HPDE6-E6E7 (cell line): ENCODE data around the gene PCSK6.
"Not testable (repeated sequence)": the region's sequence is repeated elsewhere in the genome, so short reads cannot be mapped to it uniquely, and the experiment has no call there.

Source experiments
- DNase-seq: peaks from one replicate; pipeline ENCODE4 v3.0.0; 2011; ENCODE audit warnings: missing footprints; ENCODE audit errors: extremely low spot score

The PCSK6 gene

GRCh38 chr15:101308604-101309435 is 180.7 kb downstream of the PCSK6 start:
- no peak for DNase-seq

GRCh38 chr15:101307897-101308603 is 181.5 kb downstream of the PCSK6 start:
- no peak for DNase-seq

GRCh38 chr15:101307048-101307896 is 182.2 kb downstream of the PCSK6 start:
- no peak for DNase-seq

GRCh38 chr15:101306341-101307047 is 183.0 kb downstream of the PCSK6 start:
- DNase-seq = no peak

- no peak for DNase-seq
These were observed 183.7 kb downstream of the PCSK6 start for GRCh38 chr15:101305820-101306255.

GRCh38 chr15:101303408-101303807 is 186.1 kb downstream of the PCSK6 start:
- no peak for DNase-seq

GRCh38 chr15:101296418-101297405 is 192.8 kb downstream of the PCSK6 start:
- no peak for DNase-seq

GRCh38 chr15:101295607-101296161 is 193.8 kb downstream of the PCSK6 start:
- no peak for DNase-seq

- peak; percentile 76 for DNase-seq
These were observed 194.5 kb downstream of the PCSK6 start, which contains the start of gene SNRPA1 for GRCh38 chr15:101294731-101295606. Gene SNRPA1 (minus strand): TSS chr15:101295248. CDS start chr15:101295178, 70 bp downstream.

- no peak for DNase-seq
These were observed 196.4 kb downstream of the PCSK6 start for GRCh38 chr15:101293122-101293521.

GRCh38 chr15:101288905-101289513 is 200.5 kb downstream of the PCSK6 start:
- DNase-seq = no peak

GRCh38 chr15:101287342-101287741 is 202.2 kb downstream of the PCSK6 start:
- DNase-seq = not testable (repeated sequence)

GRCh38 chr15:101286471-101287114 is 202.9 kb downstream of the PCSK6 start:
- DNase-seq = no peak

GRCh38 chr15:101283931-101284330 is 205.6 kb downstream of the PCSK6 start:
- DNase-seq = no peak

GRCh38 chr15:101280007-101280406 is 209.5 kb downstream of the PCSK6 start:
- DNase-seq = no peak

GRCh38 chr15:101277943-101278564 is 211.5 kb downstream of the PCSK6 start:
- DNase-seq = no peak
